ENCODE results near the gene GIPC3. TPM values are rescaled to one million over a fixed set of nuclear protein-coding genes. Genes with fewer than 3 reads are reported as not detected.

Gene GIPC3
- total RNA-seq, 1 donor: under 0.01 TPM

GRCh38 chr19:3586127-3586626 lies 899 bp downstream of the GIPC3 start:
- H3K27ac ChIP-seq (ENCODE audit: low read depth, low read length): no peak overlapping the region
- H3K4me2 ChIP-seq (ENCODE audit: insufficient read depth, low read length): no peak overlapping the region
- H4K20me1 ChIP-seq (ENCODE audit: insufficient read depth, low read length): no peaks in the 10 kb centered on the region
- H3K27me3 ChIP-seq (ENCODE audit: insufficient read depth, low read length): peaks cover 22% of the 10 kb centered on the region
- no peaks in the 10 kb centered on the region for H3K4me1 ChIP-seq (ENCODE audit: insufficient read depth, low read length)
- H3K4me3 ChIP-seq (ENCODE audit: insufficient read depth, low read length): no peak overlapping the region
- no peaks in the 10 kb centered on the region for H3K79me2 ChIP-seq (ENCODE audit: insufficient read depth, low read length)
- H3K9me3 ChIP-seq (ENCODE audit: low read depth, low read length): no peaks in the 10 kb centered on the region
- no peak overlapping the region for H2AFZ ChIP-seq (ENCODE audit: low read length)
- TF ChIP-seq CTCF (IDR thresholded peaks at IDR 0.05; ENCODE audit: extremely low read depth, low read depth, low read length): peak; percentile 43
- H3K36me3 ChIP-seq (ENCODE audit: insufficient read depth, low read length): no peaks in the 10 kb centered on the region
- DNase-seq (ENCODE audit: insufficient read length, low spot score, missing footprints): peak; percentile 76

- H3K27me3 ChIP-seq (ENCODE audit: insufficient read depth, low read length): peaks cover 22% of the 10 kb centered on the region
- DNase-seq (ENCODE audit: insufficient read length, low spot score, missing footprints): peak; percentile 61
- no peaks in the 10 kb centered on the region for H3K4me1 ChIP-seq (ENCODE audit: insufficient read depth, low read length)
- no peak overlapping the region for H3K4me3 ChIP-seq (ENCODE audit: insufficient read depth, low read length)
- no peaks in the 10 kb centered on the region for H3K36me3 ChIP-seq (ENCODE audit: insufficient read depth, low read length)
- no peak overlapping the region for H2AFZ ChIP-seq (ENCODE audit: low read length)
- no peak overlapping the region for H3K27ac ChIP-seq (ENCODE audit: low read depth, low read length)
- H3K9me3 ChIP-seq (ENCODE audit: low read depth, low read length): no peaks in the 10 kb centered on the region
- H3K79me2 ChIP-seq (ENCODE audit: insufficient read depth, low read length): no peaks in the 10 kb centered on the region
- no peaks in the 10 kb centered on the region for H4K20me1 ChIP-seq (ENCODE audit: insufficient read depth, low read length)
- no peak for TF ChIP-seq CTCF (IDR thresholded peaks at IDR 0.05; ENCODE audit: extremely low read depth, low read depth, low read length)
- H3K4me2 ChIP-seq (ENCODE audit: insufficient read depth, low read length): no peak overlapping the region
Measured at GRCh38 chr19:3586707-3587346, 1.5 kb downstream of the GIPC3 start.

GRCh38 chr19:3589439-3589838 lies 4.2 kb downstream of the GIPC3 start:
- H3K36me3 ChIP-seq (ENCODE audit: insufficient read depth, low read length): no peaks in the 10 kb centered on the region
- no peaks in the 10 kb centered on the region for H3K9me3 ChIP-seq (ENCODE audit: low read depth, low read length)
- peaks cover 25% of the 10 kb centered on the region for H3K27me3 ChIP-seq (ENCODE audit: insufficient read depth, low read length)
- no peaks in the 10 kb centered on the region for H3K79me2 ChIP-seq (ENCODE audit: insufficient read depth, low read length)
- no peak overlapping the region for H2AFZ ChIP-seq (ENCODE audit: low read length)
- H3K4me1 ChIP-seq (ENCODE audit: insufficient read depth, low read length): no peaks in the 10 kb centered on the region
- no peak overlapping the region for H3K4me3 ChIP-seq (ENCODE audit: insufficient read depth, low read length)
- TF ChIP-seq CTCF (IDR thresholded peaks at IDR 0.05; ENCODE audit: extremely low read depth, low read depth, low read length): no peak
- DNase-seq (ENCODE audit: insufficient read length, low spot score, missing footprints): no peak
- no peak overlapping the region for H3K27ac ChIP-seq (ENCODE audit: low read depth, low read length)
- H3K4me2 ChIP-seq (ENCODE audit: insufficient read depth, low read length): no peak overlapping the region
- no peaks in the 10 kb centered on the region for H4K20me1 ChIP-seq (ENCODE audit: insufficient read depth, low read length)

GRCh38 chr19:3589949-3590348 lies 4.7 kb downstream of the GIPC3 start:
- Histone ChIP-seq H3K27me3 (ENCODE audit: insufficient read depth, low read length) (peaks cover 24% of the 10 kb centered on the region), H3K9me3 (ENCODE audit: low read depth, low read length) (no peaks in the 10 kb centered on the region), H3K4me2 (ENCODE audit: insufficient read depth, low read length) (no peak overlapping the region), H3K79me2 (ENCODE audit: insufficient read depth, low read length) (no peaks in the 10 kb centered on the region), H3K36me3 (ENCODE audit: insufficient read depth, low read length) (no peaks in the 10 kb centered on the region), H4K20me1 (ENCODE audit: insufficient read depth, low read length) (no peaks in the 10 kb centered on the region), H3K27ac (ENCODE audit: low read depth, low read length) (no peak overlapping the region), H2AFZ (ENCODE audit: low read length) (no peak overlapping the region), H3K4me3 (ENCODE audit: insufficient read depth, low read length) (no peak overlapping the region), H3K4me1 (ENCODE audit: insufficient read depth, low read length) (no peaks in the 10 kb centered on the region)
- DNase-seq (ENCODE audit: insufficient read length, low spot score, missing footprints): peak; percentile 65
- no peak for TF ChIP-seq CTCF (IDR thresholded peaks at IDR 0.05; ENCODE audit: extremely low read depth, low read depth, low read length)
